ENCODE data around the gene PPL.

GRCh38 chr16:4874666-4875065, 62.3 kb downstream of the PPL start:
- TF ChIP-seq HOXD13 (CRISPR knock-in tag; IDR thresholded peaks at IDR 0.05; ENCODE audit: borderline replicate concordance), result no peak
- TF ChIP-seq CTCF (tag by site-specific recombination; IDR thresholded peaks at IDR 0.05), result no peak
- TF ChIP-seq ZNF341 (tag by site-specific recombination; IDR thresholded peaks at IDR 0.05; ENCODE audit: low read depth), result no peak
- no peak for TF ChIP-seq ZBTB10 (tag by site-specific recombination; IDR thresholded peaks at IDR 0.05)
- no peak for TF ChIP-seq ZBTB20 (tag by site-specific recombination; IDR thresholded peaks at IDR 0.05)
- no peak for TF ChIP-seq ZBTB26 (tag by site-specific recombination; optimal IDR thresholded peaks at IDR 0.05)
- no peak for TF ChIP-seq ZNF202 (tag by site-specific recombination; IDR thresholded peaks at IDR 0.05; ENCODE audit: borderline replicate concordance)
- no peak for TF ChIP-seq PBX3 (CRISPR knock-in tag; IDR thresholded peaks at IDR 0.05)
- TF ChIP-seq KLF7 (tag by site-specific recombination; IDR thresholded peaks at IDR 0.05; ENCODE audit: borderline replicate concordance), result no peak
- TF ChIP-seq, protein P1, sequence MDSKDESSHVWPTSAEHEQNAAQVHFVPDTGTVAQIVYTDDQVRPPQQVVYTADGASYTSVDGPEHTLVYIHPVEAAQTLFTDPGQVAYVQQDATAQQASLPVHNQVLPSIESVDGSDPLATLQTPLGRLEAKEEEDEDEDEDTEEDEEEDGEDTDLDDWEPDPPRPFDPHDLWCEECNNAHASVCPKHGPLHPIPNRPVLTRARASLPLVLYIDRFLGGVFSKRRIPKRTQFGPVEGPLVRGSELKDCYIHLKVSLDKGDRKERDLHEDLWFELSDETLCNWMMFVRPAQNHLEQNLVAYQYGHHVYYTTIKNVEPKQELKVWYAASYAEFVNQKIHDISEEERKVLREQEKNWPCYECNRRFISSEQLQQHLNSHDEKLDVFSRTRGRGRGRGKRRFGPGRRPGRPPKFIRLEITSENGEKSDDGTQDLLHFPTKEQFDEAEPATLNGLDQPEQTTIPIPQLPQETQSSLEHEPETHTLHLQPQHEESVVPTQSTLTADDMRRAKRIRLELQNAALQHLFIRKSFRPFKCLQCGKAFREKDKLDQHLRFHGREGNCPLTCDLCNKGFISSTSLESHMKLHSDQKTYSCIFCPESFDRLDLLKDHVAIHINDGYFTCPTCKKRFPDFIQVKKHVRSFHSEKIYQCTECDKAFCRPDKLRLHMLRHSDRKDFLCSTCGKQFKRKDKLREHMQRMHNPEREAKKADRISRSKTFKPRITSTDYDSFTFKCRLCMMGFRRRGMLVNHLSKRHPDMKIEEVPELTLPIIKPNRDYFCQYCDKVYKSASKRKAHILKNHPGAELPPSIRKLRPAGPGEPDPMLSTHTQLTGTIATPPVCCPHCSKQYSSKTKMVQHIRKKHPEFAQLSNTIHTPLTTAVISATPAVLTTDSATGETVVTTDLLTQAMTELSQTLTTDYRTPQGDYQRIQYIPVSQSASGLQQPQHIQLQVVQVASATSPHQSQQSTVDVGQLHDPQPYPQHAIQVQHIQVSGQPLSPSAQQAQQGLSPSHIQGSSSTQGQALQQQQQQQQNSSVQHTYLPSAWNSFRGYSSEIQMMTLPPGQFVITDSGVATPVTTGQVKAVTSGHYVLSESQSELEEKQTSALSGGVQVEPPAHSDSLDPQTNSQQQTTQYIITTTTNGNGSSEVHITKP (tag by site-specific recombination; IDR thresholded peaks at IDR 0.05), result no peak

Data from HEK293 (cell line).